ENCODE measurements around the gene OLFML1. TPM values are rescaled to one million over a fixed set of nuclear protein-coding genes. Genes with fewer than 3 reads are reported as not detected.

OLFML1 gene
- total RNA-seq, 1 experiment from 2014 or later: not detected

GRCh38 chr11:7559398-7560283 lies 74.3 kb downstream of the OLFML1 start:
- no peaks in the 10 kb centered on the region for H3K79me2 ChIP-seq (ENCODE audit: low read length)
- no peak overlapping the region for H3K27ac ChIP-seq (ENCODE audit: low read length)
- no peak overlapping the region for H3K4me3 ChIP-seq (ENCODE audit: low read length)
- intact Hi-C loops (cut with micrococcal nuclease): no loop called here
- no peaks in the 10 kb centered on the region for H3F3A ChIP-seq (ENCODE audit: low read length, unreplicated experiment)
- TF ChIP-seq EZH2phosphoT487 (IDR thresholded peaks at IDR 0.05; ENCODE audit: borderline replicate concordance, low read length) (no peak), EZH2 (IDR thresholded peaks at IDR 0.05; ENCODE audit: low read length, unreplicated experiment) (no peak), CTCF (conservative IDR thresholded peaks at IDR 0.05; ENCODE audit: low read depth, low read length) (no peak)
- H3K9ac ChIP-seq (ENCODE audit: low read length): no peak overlapping the region
- H3K4me2 ChIP-seq (ENCODE audit: low read length): no peak overlapping the region
- no peaks in the 10 kb centered on the region for H4K20me1 ChIP-seq (ENCODE audit: low read length)
- H3K9me2 ChIP-seq (replicated peaks; ENCODE audit: low read length): no peaks in the 10 kb centered on the region
- H3K27me3 ChIP-seq (ENCODE audit: low read length): peaks cover 5% of the 10 kb centered on the region
- no peak for DNase-seq
- ChIA-PET POLR2A (ENCODE audit: unreplicated experiment) (no interaction called here), CTCF (interaction anchor here (0.6 kb wide), 1 partner anchor 89 kb away, joined by 3 read pairs; no protein-coding TSS in a partner anchor)
- H2AFZ ChIP-seq (ENCODE audit: low read length): no peak overlapping the region
- no peaks in the 10 kb centered on the region for H3K4me1 ChIP-seq (ENCODE audit: insufficient read depth, low read length)
- no peaks in the 10 kb centered on the region for H3K36me3 ChIP-seq (ENCODE audit: low read depth, low read length)
- H3K9me3 ChIP-seq (ENCODE audit: low read length): no peaks in the 10 kb centered on the region
- BruUV-seq (replicated peaks): no TSS peak
- no peak for ATAC-seq

Other genes starting within 250 kb of the OLFML1 start
- gene SYT9, start 233.6 kb upstream of the OLFML1 start, total RNA-seq (2014; rRNA removed): 6.3 and 7.4 TPM in 2 replicates
- 3.2 and 3.3 TPM in 2 replicates for gene PPFIBP2, start 28.5 kb downstream of the OLFML1 start, total RNA-seq (2014; rRNA removed)
- gene CYB5R2, start 188.0 kb downstream of the OLFML1 start, total RNA-seq (2014; rRNA removed): 2.9 and 5.4 TPM in 2 replicates
- gene OVCH2, start 221.0 kb downstream of the OLFML1 start, total RNA-seq (2014; rRNA removed): not detected in 2 replicates